CD14-positive monocyte (primary cell): Measurements from ENCODE around the gene FOXP4. TPM values are rescaled to one million over a fixed set of nuclear protein-coding genes. Genes with fewer than 3 reads are reported as not detected.

Source experiments
- DNase-seq, 3 donors: peaks; one replicate each; pipeline ENCODE4 v3.0.0-alpha.2; 2011 to 2022
- H2AFZ ChIP-seq: 2 replicates; pipeline ENCODE4 v1.6.0; 2012; ENCODE audit warnings: mild to moderate bottlenecking, low read depth, low read length, inconsistent platforms; ENCODE audit not compliant: insufficient read depth, poor library complexity, severe bottlenecking
- H3K27ac ChIP-seq, 2 donors: 1 replicate in 1 of 2; 2 replicates in 1 of 2; pipeline ENCODE4 v1.5.1; 2012 to 2013; ENCODE audit warnings: low read length in 2 of 2, control low read depth in 1 of 2, inconsistent platforms in 1 of 2, low read depth in 1 of 2, mild to moderate bottlenecking in 1 of 2
- H3K27me3 ChIP-seq, 2 donors: one replicate each; pipeline versions ENCODE4 v1.6.0 to v1.6.1; 2011 to 2013; ENCODE audit warnings: low read length in 2 of 2; ENCODE audit not compliant: control insufficient read depth in 2 of 2, insufficient read depth in 2 of 2
- H3K36me3 ChIP-seq, 2 donors: replicated peaks in 1 of 2; 1 replicate in 1 of 2; 2 replicates in 1 of 2; pipeline versions ENCODE4 v1.5.1 to v1.6.1; 2012 to 2013; ENCODE audit warnings: low read length in 2 of 2, control low read depth in 1 of 2, inconsistent platforms in 1 of 2, mild to moderate bottlenecking in 1 of 2; ENCODE audit not compliant: insufficient read depth in 2 of 2, control insufficient read depth in 1 of 2
- H3K4me1 ChIP-seq, 2 donors: 1 replicate in 1 of 2; 2 replicates in 1 of 2; pipeline versions ENCODE4 v1.5.1 to v1.6.1; 2012 to 2013; ENCODE audit warnings: low read length in 2 of 2, control low read depth in 1 of 2, inconsistent platforms in 1 of 2, mild to moderate bottlenecking in 1 of 2, moderate library complexity in 1 of 2; ENCODE audit not compliant: insufficient read depth in 2 of 2, control insufficient read depth in 1 of 2
- H3K4me2 ChIP-seq: replicated peaks from 2 replicates; pipeline ENCODE3; 2012; ENCODE audit warnings: low read length, moderate library complexity, mild to moderate bottlenecking; ENCODE audit not compliant: poor library complexity, severe bottlenecking; ENCODE audit errors: extremely low read depth
- H3K4me3 ChIP-seq, 3 experiments: fragments of 200-600 bp in 1 of 3; sonication (generic) in 1 of 3; replicated peaks in 1 of 3; 1 replicate in 2 of 3; 2 replicates in 1 of 3; pipeline ENCODE4 v1.5.1; 2011 to 2013; ENCODE audit warnings: low read length in 3 of 3, mild to moderate bottlenecking in 3 of 3, control low read depth in 2 of 3, low read depth in 2 of 3, inconsistent platforms in 1 of 3, moderate library complexity in 1 of 3
- H3K79me2 ChIP-seq: 2 replicates; pipeline ENCODE4 v1.6.0; 2012; ENCODE audit warnings: mild to moderate bottlenecking, control low read depth, inconsistent platforms, low read length, moderate library complexity; ENCODE audit not compliant: insufficient read depth
- H3K9ac ChIP-seq: 2 replicates; pipeline ENCODE4 v1.6.0; 2017; ENCODE audit warnings: low read length, mild to moderate bottlenecking; ENCODE audit not compliant: insufficient read depth, poor library complexity, severe bottlenecking
- H3K9me3 ChIP-seq, 2 donors: replicated peaks in 1 of 2; 1 replicate in 1 of 2; 2 replicates in 1 of 2; pipeline versions ENCODE4 v1.5.1 to v1.6.1; 2012 to 2013; ENCODE audit warnings: low read length in 2 of 2, control low read depth in 1 of 2; ENCODE audit not compliant: control insufficient read depth in 1 of 2, insufficient read depth in 1 of 2
- H4K20me1 ChIP-seq: 2 replicates; pipeline ENCODE4 v1.6.0; 2012; ENCODE audit warnings: mild to moderate bottlenecking, low read length, control low read depth, moderate library complexity; ENCODE audit not compliant: insufficient read depth
- H3K27ac Mint-ChIP-seq, 7 donors: one replicate each; pipeline ENCODE4 v1.8.0; 2020; ENCODE audit warnings: mild to moderate bottlenecking in 7 of 7, mixed read lengths in 7 of 7, moderate library complexity in 6 of 7, inconsistent platforms in 2 of 7
- H3K27me3 Mint-ChIP-seq, 3 donors: one replicate each; pipeline ENCODE4 v1.8.0; 2021 to 2022; ENCODE audit warnings: low read depth in 3 of 3, mild to moderate bottlenecking in 3 of 3, mixed read lengths in 3 of 3, moderate library complexity in 3 of 3, inconsistent platforms in 1 of 3
- H3K36me3 Mint-ChIP-seq, 2 donors: one replicate each; pipeline ENCODE4 v1.8.0; 2020; ENCODE audit warnings: mixed read lengths in 2 of 2, inconsistent platforms in 1 of 2, mild to moderate bottlenecking in 1 of 2
- H3K4me1 Mint-ChIP-seq: one replicate; pipeline ENCODE4 v1.8.0; 2020; ENCODE audit warnings: mild to moderate bottlenecking, mixed read lengths
- H3K4me3 Mint-ChIP-seq, 2 donors: one replicate each; pipeline ENCODE4 v1.8.0; 2020; ENCODE audit warnings: mild to moderate bottlenecking in 2 of 2, mixed read lengths in 2 of 2, moderate library complexity in 1 of 2
- H3K9me3 Mint-ChIP-seq, 7 donors: one replicate each; pipeline ENCODE4 v1.8.0; 2020 to 2022; ENCODE audit warnings: mixed read lengths in 7 of 7, mild to moderate bottlenecking in 6 of 7, moderate library complexity in 6 of 7, inconsistent platforms in 2 of 7
- CTCF ChIP-seq: fragments of 200-600 bp; IDR thresholded peaks from one replicate; pipeline ENCODE4 v1.8.0; 2022; ENCODE audit warnings: antibody characterized with exemption, mild to moderate bottlenecking
- WGBS: methylation state at CpG from one replicate; pipeline ENCODE4 v1.1.5; 2013; ENCODE audit warnings: missing lambda C conversion rate; ENCODE audit not compliant: insufficient coverage; 5-methylcytosine and 5-hydroxymethylcytosine counted together
- intact Hi-C, 2 donors: fragments of 100-400 bp; cut with micrococcal nuclease; formaldehyde crosslinking; loops; one replicate each; pipeline versions ENCODE4 v1.15.0 to v1.15.1; 2023
- polyA plus RNA-seq, 3 donors: library from polyadenylated mRNA; depleted of rRNA in 1 of 3; unstranded in 2 of 3; stranded (reverse) in 1 of 3; fragments of 300-500 nt in 2 of 3; fragments of >200 nt in 1 of 3; fragmentation: Illumina TruSeq in 2 of 3; gene quantifications; 1 replicate in 2 of 3; 2 replicates in 1 of 3; pipeline ENCODE4 v1.2.3, GENCODE V29; 2012 to 2021

FOXP4 gene
- polyA plus RNA-seq, 3 donors: 0.62 to 7.6 (median 0.65) TPM

- no peaks in the 10 kb centered on the region for H3K4me1 Mint-ChIP-seq
- Histone ChIP-seq H2AFZ (no peak overlapping the region), H3K79me2 (no peaks in the 10 kb centered on the region), H3K9ac (no peak overlapping the region), H4K20me1 (peaks cover 4% of the 10 kb centered on the region), H3K4me1 (no peaks in the 10 kb centered on the region), H3K27me3 (no peaks in the 10 kb centered on the region), H3K9me3 (no peaks in the 10 kb centered on the region), H3K36me3 (peaks cover 28 to 56% of the 10 kb centered on the region in 2 donors), H3K4me2 (no peak overlapping the region), H3K4me3 (no peak overlapping the region), H3K27ac (no peak overlapping the region)
- no peaks in the 10 kb centered on the region for H3K9me3 Mint-ChIP-seq
- intact Hi-C loops: no loop called here
- no peak overlapping the region for H3K4me3 Mint-ChIP-seq
- no peak for DNase-seq
- 97% methylated on average over 16 of the region's 26 CpGs for WGBS
- H3K27ac Mint-ChIP-seq: peak overlapping the region in 1 of 7 donors; percentile 13
- no peaks in the 10 kb centered on the region for H3K27me3 Mint-ChIP-seq
- H3K36me3 Mint-ChIP-seq: peaks cover 42 to 55% of the 10 kb centered on the region in 2 donors
- TF ChIP-seq CTCF: no peak
Measured at GRCh38 chr6:41587131-41587879, 41.1 kb downstream of the FOXP4 start.

GRCh38 chr6:41588111-41588510, 41.9 kb downstream of the FOXP4 start:
- Histone ChIP-seq H3K4me1 (no peaks in the 10 kb centered on the region), H3K79me2 (no peaks in the 10 kb centered on the region), H3K4me2 (no peak overlapping the region), H3K9me3 (no peaks in the 10 kb centered on the region), H3K9ac (no peak overlapping the region), H3K36me3 (peaks cover 28 to 56% of the 10 kb centered on the region in 2 donors), H4K20me1 (peaks cover 5% of the 10 kb centered on the region), H3K27ac (no peak overlapping the region), H3K4me3 (no peak overlapping the region), H2AFZ (no peak overlapping the region), H3K27me3 (no peaks in the 10 kb centered on the region)
- 92% methylated on average over 11 of the region's 15 CpGs for WGBS
- no peak for TF ChIP-seq CTCF
- no peak for DNase-seq
- Mint-ChIP-seq H3K4me1 (no peaks in the 10 kb centered on the region), H3K27me3 (no peaks in the 10 kb centered on the region), H3K27ac (peak overlapping the region in 1 of 7 donors; percentile 66), H3K9me3 (no peaks in the 10 kb centered on the region), H3K36me3 (peaks cover 44 to 61% of the 10 kb centered on the region in 2 donors), H3K4me3 (no peak overlapping the region)
- intact Hi-C loops: no loop called here
